Measurements from ENCODE around the gene RBP3.

DNA sequence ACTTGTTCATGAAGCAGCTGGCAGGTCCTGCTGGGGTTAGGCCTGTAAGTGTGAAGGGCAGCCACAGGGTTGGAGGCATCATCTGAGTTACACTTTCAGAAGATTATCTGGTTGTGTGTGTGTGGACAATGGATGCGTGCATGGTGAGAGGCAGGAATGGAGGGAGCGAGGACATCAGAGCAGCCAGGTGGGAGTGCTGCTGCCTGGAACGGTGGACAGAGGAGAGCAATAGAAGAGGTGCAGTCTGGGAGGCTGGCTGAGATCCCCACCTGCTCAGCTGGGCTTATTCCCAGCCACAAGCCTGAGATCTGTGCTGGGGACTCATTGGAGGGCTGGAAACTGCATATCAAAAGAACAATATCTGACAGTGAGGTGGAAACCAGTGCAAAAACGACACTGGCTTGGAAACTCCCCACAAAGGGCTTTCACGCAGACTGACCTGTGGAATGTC lies 18.0 kb downstream of the RBP3 start:
- TF ChIP-seq, protein P1, sequence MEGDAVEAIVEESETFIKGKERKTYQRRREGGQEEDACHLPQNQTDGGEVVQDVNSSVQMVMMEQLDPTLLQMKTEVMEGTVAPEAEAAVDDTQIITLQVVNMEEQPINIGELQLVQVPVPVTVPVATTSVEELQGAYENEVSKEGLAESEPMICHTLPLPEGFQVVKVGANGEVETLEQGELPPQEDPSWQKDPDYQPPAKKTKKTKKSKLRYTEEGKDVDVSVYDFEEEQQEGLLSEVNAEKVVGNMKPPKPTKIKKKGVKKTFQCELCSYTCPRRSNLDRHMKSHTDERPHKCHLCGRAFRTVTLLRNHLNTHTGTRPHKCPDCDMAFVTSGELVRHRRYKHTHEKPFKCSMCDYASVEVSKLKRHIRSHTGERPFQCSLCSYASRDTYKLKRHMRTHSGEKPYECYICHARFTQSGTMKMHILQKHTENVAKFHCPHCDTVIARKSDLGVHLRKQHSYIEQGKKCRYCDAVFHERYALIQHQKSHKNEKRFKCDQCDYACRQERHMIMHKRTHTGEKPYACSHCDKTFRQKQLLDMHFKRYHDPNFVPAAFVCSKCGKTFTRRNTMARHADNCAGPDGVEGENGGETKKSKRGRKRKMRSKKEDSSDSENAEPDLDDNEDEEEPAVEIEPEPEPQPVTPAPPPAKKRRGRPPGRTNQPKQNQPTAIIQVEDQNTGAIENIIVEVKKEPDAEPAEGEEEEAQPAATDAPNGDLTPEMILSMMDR (IDR thresholded peaks at IDR 0.05; ENCODE audit: low read length), result no peak
- no peak for TF ChIP-seq EZH2phosphoT487 (IDR thresholded peaks at IDR 0.05; ENCODE audit: low read length)
- TF ChIP-seq EZH2 (optimal IDR thresholded peaks at IDR 0.05; ENCODE audit: low read depth, low read length), result no peak
